SK-N-SH treated with all-trans-retinoic acid at 6 μM for 48 hours (cell line): Measurements from ENCODE around the gene PIAS2.

Experiments
- ATAC-seq: fragments of 200-7000 bp; cut with Tn5 transposase; 3 replicates; pipeline ENCODE4 v1.9.1; 2020; ENCODE audit warnings: mild to moderate bottlenecking, moderate library complexity
- ARNTL ChIP-seq: fragments of 450-650 bp; formaldehyde crosslinking; IDR thresholded peaks from 2 replicates; pipeline ENCODE4 v1.5.0; 2020; ENCODE audit warnings: low read depth, mild to moderate bottlenecking, moderate library complexity, borderline replicate concordance
- BACH2 ChIP-seq: fragments of 250-450 bp; sonication (Bioruptor Pico); IDR thresholded peaks from 2 replicates; pipeline ENCODE4 v1.9.0; 2021; ENCODE audit warnings: mild to moderate bottlenecking, borderline replicate concordance
- CSDC2 ChIP-seq: fragments of 250-450 bp; sonication (Bioruptor Pico); IDR thresholded peaks from 2 replicates; pipeline ENCODE4 v1.5.0; 2020; ENCODE audit warnings: mild to moderate bottlenecking, moderate library complexity
- ESRRG ChIP-seq: fragments of 250-450 bp; sonication (Bioruptor Pico); IDR thresholded peaks from 2 replicates; pipeline ENCODE4 v1.6.1; 2021; ENCODE audit warnings: mild to moderate bottlenecking
- GLIS3 ChIP-seq: fragments of 250-450 bp; sonication (Bioruptor Pico); IDR thresholded peaks from 2 replicates; pipeline ENCODE4 v1.5.0; 2020; ENCODE audit warnings: mild to moderate bottlenecking, moderate library complexity
- ISL1 ChIP-seq: fragments of 250-450 bp; sonication (Bioruptor Pico); IDR thresholded peaks from 2 replicates; pipeline ENCODE4 v2.1.2; 2022; ENCODE audit warnings: mild to moderate bottlenecking, moderate library complexity
- OSR1 ChIP-seq: fragments of 250-450 bp; sonication (Bioruptor Pico); IDR thresholded peaks from 2 replicates; pipeline ENCODE4 v1.8.0; 2022; ENCODE audit warnings: moderate library complexity, mild to moderate bottlenecking, inconsistent platforms
- PPARA ChIP-seq: fragments of 250-450 bp; sonication (Bioruptor Pico); IDR thresholded peaks from 2 replicates; pipeline ENCODE4 v1.5.0; 2020; ENCODE audit warnings: mild to moderate bottlenecking, borderline replicate concordance
- RARB ChIP-seq: fragments of 250-450 bp; sonication (Bioruptor Pico); IDR thresholded peaks from 2 replicates; pipeline ENCODE4 v1.8.0; 2021; ENCODE audit warnings: mild to moderate bottlenecking, moderate library complexity
- SNAI2 ChIP-seq: fragments of 250-450 bp; sonication (Bioruptor Pico); IDR thresholded peaks from 2 replicates; pipeline ENCODE4 v1.5.0; 2020; ENCODE audit warnings: mild to moderate bottlenecking, moderate library complexity
- TOX ChIP-seq: fragments of 250-450 bp; sonication (Bioruptor Pico); IDR thresholded peaks from 2 replicates; pipeline ENCODE4 v1.8.0; 2021; ENCODE audit warnings: mild to moderate bottlenecking, moderate library complexity, borderline replicate concordance
- ZC3H10 ChIP-seq: fragments of 250-450 bp; sonication (Bioruptor Pico); IDR thresholded peaks from 2 replicates; pipeline ENCODE4 v1.5.1; 2021; ENCODE audit warnings: mild to moderate bottlenecking, moderate library complexity
- ZFP3 ChIP-seq: fragments of 250-450 bp; sonication (Bioruptor Pico); IDR thresholded peaks from 2 replicates; pipeline ENCODE4 v1.5.0; 2020; ENCODE audit warnings: mild to moderate bottlenecking, moderate library complexity
- ZFP30 ChIP-seq: fragments of 450-650 bp; formaldehyde crosslinking; IDR thresholded peaks from 2 replicates; pipeline ENCODE4 v1.5.0; 2022; ENCODE audit warnings: mild to moderate bottlenecking, moderate library complexity
- ZNF8 ChIP-seq: fragments of 450-650 bp; formaldehyde crosslinking; IDR thresholded peaks from 2 replicates; pipeline ENCODE4 v1.5.0; 2020; ENCODE audit warnings: mild to moderate bottlenecking, moderate library complexity
- TF ChIP-seq, protein P1 (sequence below): fragments of 250-450 bp; sonication (Bioruptor Pico); IDR thresholded peaks from 2 replicates; pipeline ENCODE4 v1.5.0; 2020; ENCODE audit warnings: mild to moderate bottlenecking, moderate library complexity
- TF ChIP-seq, protein P2 (sequence below): fragments of 250-450 bp; sonication (Bioruptor Pico); IDR thresholded peaks from 2 replicates; pipeline ENCODE4 v1.5.1; 2020; ENCODE audit warnings: low read depth, mild to moderate bottlenecking, moderate library complexity
- TF ChIP-seq, protein P3 (sequence below): fragments of 250-450 bp; sonication (Bioruptor Pico); IDR thresholded peaks from 2 replicates; pipeline ENCODE4 v1.8.0; 2020; ENCODE audit warnings: mild to moderate bottlenecking, moderate library complexity, borderline replicate concordance
- TF ChIP-seq, protein P4 (sequence below): fragments of 250-450 bp; sonication (Bioruptor Pico); IDR thresholded peaks from 2 replicates; pipeline ENCODE4 v1.8.0; 2021; ENCODE audit warnings: low read depth, mild to moderate bottlenecking, moderate library complexity, borderline replicate concordance

PIAS2 gene

DNA sequence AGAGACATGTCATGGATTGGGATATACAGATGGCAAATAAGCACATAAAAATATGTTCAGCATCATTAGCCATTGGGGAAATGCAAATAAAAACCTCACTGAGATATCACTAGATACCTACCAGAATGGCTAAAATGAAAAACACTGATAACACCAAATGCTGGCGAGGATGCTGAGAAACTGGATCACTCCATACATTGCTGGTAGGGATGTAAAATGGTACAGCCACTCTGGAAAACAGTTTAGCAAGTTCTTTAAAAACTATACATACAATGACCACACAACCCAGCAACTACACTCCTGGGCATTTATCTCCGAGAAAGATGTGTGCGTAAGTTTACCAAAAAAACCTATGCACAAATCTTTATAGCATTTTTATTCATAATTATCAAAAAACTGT is 13.9 kb downstream of the PIAS2 start (continued):
- TF ChIP-seq ZFP30 (CRISPR knock-in tag), result no peak
- TF ChIP-seq BACH2 (CRISPR knock-in tag), result no peak
- no peak for TF ChIP-seq SNAI2
- no peak for TF ChIP-seq OSR1

DNA sequence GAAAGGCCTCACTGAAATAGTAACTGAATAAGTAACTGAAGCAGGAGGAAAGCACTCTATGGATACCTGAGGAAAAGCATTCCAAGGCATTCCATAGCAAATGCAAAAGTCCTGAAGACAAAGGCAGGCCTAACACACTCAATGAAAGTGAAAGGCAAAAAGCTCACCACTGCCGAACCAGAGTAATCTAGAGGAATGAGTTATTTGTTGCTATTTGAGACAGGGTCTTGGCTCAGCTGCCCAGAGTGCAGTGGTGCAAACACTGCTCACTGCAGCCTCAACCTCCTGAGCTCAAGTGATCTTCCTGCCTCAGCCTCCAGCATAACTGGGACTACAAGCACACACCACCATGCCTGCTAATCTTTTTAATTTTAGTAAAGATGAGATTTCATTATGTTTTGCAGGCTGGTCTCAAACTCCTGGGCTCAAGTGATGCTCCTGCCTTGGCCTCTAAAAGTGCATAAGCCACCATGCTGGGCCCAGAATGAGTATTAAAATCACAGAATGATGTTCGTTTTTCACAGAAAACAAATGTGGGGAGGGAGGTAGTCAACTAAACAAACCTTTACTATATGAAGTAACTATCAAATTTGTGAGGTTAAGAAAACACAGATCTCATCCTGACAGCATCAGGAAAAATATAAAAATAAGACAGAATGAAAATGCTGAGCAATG is 17.9 kb downstream of the PIAS2 start:
- TF ChIP-seq, protein P1, sequence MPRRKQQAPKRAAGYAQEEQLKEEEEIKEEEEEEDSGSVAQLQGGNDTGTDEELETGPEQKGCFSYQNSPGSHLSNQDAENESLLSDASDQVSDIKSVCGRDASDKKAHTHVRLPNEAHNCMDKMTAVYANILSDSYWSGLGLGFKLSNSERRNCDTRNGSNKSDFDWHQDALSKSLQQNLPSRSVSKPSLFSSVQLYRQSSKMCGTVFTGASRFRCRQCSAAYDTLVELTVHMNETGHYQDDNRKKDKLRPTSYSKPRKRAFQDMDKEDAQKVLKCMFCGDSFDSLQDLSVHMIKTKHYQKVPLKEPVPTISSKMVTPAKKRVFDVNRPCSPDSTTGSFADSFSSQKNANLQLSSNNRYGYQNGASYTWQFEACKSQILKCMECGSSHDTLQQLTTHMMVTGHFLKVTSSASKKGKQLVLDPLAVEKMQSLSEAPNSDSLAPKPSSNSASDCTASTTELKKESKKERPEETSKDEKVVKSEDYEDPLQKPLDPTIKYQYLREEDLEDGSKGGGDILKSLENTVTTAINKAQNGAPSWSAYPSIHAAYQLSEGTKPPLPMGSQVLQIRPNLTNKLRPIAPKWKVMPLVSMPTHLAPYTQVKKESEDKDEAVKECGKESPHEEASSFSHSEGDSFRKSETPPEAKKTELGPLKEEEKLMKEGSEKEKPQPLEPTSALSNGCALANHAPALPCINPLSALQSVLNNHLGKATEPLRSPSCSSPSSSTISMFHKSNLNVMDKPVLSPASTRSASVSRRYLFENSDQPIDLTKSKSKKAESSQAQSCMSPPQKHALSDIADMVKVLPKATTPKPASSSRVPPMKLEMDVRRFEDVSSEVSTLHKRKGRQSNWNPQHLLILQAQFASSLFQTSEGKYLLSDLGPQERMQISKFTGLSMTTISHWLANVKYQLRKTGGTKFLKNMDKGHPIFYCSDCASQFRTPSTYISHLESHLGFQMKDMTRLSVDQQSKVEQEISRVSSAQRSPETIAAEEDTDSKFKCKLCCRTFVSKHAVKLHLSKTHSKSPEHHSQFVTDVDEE (CRISPR knock-in tag), result no peak
- TF ChIP-seq GLIS3 (CRISPR knock-in tag), result no peak
- TF ChIP-seq ARNTL (CRISPR knock-in tag), result no peak
- no peak for TF ChIP-seq CSDC2 (CRISPR knock-in tag)
- no peak for TF ChIP-seq RARB (CRISPR knock-in tag)
- no peak for TF ChIP-seq ESRRG (CRISPR knock-in tag)
- no peak for TF ChIP-seq PPARA
- no peak for TF ChIP-seq SNAI2
- TF ChIP-seq ZC3H10, result no peak
- no peak for TF ChIP-seq ZNF8
- TF ChIP-seq BACH2 (CRISPR knock-in tag), result no peak
- peak; percentile 34 for ATAC-seq

DNA sequence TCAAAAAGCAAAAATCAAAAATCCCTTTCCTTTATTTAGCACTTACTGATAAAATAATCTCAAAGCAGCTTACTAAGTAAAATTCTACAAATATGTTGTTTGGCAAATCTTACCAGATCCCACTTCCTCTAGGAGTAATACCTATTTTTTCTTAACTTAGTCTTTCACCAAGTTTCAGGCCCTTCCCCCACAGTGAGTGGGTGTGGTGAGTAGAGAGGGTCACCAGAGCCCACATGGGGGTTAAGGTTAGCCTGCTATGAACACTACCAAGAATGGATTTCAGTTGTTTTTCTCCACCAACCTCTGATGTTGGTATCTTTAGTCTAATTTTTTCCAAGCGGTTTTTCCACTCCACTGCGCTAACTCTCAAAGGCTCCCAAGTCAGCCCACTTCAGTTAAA is 23.2 kb downstream of the PIAS2 start:
- ATAC-seq, result no peak
- TF ChIP-seq ESRRG (CRISPR knock-in tag) (no peak), TOX (CRISPR knock-in tag) (no peak), RARB (CRISPR knock-in tag) (no peak), ZFP3 (CRISPR knock-in tag) (no peak), PPARA (no peak), ZFP30 (CRISPR knock-in tag) (no peak), ISL1 (CRISPR knock-in tag) (no peak)
- TF ChIP-seq, protein P1 (CRISPR knock-in tag), result no peak
- TF ChIP-seq, protein P2, sequence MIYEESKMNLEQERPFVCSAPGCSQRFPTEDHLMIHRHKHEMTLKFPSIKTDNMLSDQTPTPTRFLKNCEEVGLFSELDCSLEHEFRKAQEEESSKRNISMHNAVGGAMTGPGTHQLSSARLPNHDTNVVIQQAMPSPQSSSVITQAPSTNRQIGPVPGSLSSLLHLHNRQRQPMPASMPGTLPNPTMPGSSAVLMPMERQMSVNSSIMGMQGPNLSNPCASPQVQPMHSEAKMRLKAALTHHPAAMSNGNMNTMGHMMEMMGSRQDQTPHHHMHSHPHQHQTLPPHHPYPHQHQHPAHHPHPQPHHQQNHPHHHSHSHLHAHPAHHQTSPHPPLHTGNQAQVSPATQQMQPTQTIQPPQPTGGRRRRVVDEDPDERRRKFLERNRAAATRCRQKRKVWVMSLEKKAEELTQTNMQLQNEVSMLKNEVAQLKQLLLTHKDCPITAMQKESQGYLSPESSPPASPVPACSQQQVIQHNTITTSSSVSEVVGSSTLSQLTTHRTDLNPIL, result no peak
- TF ChIP-seq, protein P3, sequence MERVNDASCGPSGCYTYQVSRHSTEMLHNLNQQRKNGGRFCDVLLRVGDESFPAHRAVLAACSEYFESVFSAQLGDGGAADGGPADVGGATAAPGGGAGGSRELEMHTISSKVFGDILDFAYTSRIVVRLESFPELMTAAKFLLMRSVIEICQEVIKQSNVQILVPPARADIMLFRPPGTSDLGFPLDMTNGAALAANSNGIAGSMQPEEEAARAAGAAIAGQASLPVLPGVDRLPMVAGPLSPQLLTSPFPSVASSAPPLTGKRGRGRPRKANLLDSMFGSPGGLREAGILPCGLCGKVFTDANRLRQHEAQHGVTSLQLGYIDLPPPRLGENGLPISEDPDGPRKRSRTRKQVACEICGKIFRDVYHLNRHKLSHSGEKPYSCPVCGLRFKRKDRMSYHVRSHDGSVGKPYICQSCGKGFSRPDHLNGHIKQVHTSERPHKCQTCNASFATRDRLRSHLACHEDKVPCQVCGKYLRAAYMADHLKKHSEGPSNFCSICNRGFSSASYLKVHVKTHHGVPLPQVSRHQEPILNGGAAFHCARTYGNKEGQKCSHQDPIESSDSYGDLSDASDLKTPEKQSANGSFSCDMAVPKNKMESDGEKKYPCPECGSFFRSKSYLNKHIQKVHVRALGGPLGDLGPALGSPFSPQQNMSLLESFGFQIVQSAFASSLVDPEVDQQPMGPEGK (CRISPR knock-in tag), result no peak

DNA sequence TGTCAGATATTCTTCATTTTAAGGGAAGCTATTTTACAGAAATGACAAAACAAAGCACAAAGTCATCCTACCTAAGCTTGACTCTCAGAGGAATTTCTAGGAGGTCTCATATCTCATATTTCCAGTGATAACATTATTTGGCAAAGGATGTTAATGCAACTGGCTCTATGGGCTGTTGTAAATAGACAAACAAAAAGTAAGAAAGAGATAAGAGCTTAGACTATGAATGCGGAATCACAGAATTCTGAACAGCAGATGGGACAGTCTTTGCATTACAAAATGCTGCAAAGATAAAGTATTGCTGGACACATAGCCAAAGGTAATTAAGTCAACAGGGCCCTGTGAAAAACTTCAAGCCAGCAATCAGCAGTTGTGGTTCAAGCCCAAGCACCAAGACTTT is 23.9 kb downstream of the PIAS2 start:
- ATAC-seq, result no peak
- TF ChIP-seq, protein P4, sequence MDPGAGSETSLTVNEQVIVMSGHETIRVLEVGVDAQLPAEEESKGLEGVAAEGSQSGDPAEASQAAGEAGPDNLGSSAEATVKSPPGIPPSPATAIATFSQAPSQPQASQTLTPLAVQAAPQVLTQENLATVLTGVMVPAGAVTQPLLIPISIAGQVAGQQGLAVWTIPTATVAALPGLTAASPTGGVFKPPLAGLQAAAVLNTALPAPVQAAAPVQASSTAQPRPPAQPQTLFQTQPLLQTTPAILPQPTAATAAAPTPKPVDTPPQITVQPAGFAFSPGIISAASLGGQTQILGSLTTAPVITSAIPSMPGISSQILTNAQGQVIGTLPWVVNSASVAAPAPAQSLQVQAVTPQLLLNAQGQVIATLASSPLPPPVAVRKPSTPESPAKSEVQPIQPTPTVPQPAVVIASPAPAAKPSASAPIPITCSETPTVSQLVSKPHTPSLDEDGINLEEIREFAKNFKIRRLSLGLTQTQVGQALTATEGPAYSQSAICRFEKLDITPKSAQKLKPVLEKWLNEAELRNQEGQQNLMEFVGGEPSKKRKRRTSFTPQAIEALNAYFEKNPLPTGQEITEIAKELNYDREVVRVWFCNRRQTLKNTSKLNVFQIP (CRISPR knock-in tag), result no peak
- TF ChIP-seq TOX (CRISPR knock-in tag), result no peak
